ENCODE data around the gene NAGPA. TPM values are rescaled to one million over a fixed set of nuclear protein-coding genes. Genes with fewer than 3 reads are reported as not detected.
A peak's percentile ranks its signal among the peaks of the same experiment; 100 is the strongest.

NAGPA gene
- total RNA-seq, 2 donors from 2014 or later: 12.7 to 14.0 TPM

- TF ChIP-seq CTCF (conservative IDR thresholded peaks at IDR 0.05): no peak
- Histone ChIP-seq H3K36me3 (ENCODE audit: control insufficient read depth, insufficient read depth, low read length) (peaks cover 22% of the 10 kb centered on the region), H3K27ac (ENCODE audit: low read depth, low read length) (no peak overlapping the region), H3K9me3 (ENCODE audit: control insufficient read depth, low read length) (no peaks in the 10 kb centered on the region), H3K4me3 (ENCODE audit: low read length) (no peak overlapping the region), H3K4me1 (ENCODE audit: control insufficient read depth, insufficient read depth, low read length) (no peaks in the 10 kb centered on the region), H3K9ac (ENCODE audit: extremely low read depth, low read length, poor library complexity, severe bottlenecking) (no peak overlapping the region), H3K27me3 (ENCODE audit: control insufficient read depth, insufficient read depth, low read length, poor library complexity, severe bottlenecking) (no peaks in the 10 kb centered on the region)
- Mint-ChIP-seq H3K4me1 (no peaks in the 10 kb centered on the region), H3K27me3 (ENCODE audit: insufficient read depth) (peaks cover 2% of the 10 kb centered on the region), H3K9me3 (no peaks in the 10 kb centered on the region), H3K27ac (no peak overlapping the region), H3K4me3 (peak overlapping the region; percentile 31), H3K36me3 (ENCODE audit: low read depth) (peaks cover 37% of the 10 kb centered on the region)
- 94 to 100% methylated on average over 1 to 2 of the region's 2 CpGs for WGBS, 2 experiments (ENCODE audit: insufficient coverage in 1 of 2, insufficient read length in 1 of 2)
- no peak for DNase-seq
These were observed 39.5 kb upstream of the NAGPA start for GRCh38 chr16:5073279-5073629.

GRCh38 chr16:5072334-5073278 is 38.9 kb upstream of the NAGPA start:
- Mint-ChIP-seq H3K9me3 (no peaks in the 10 kb centered on the region), H3K27ac (peak overlapping the region; percentile 93), H3K4me1 (no peaks in the 10 kb centered on the region), H3K27me3 (ENCODE audit: insufficient read depth) (peaks cover 2% of the 10 kb centered on the region), H3K36me3 (ENCODE audit: low read depth) (peaks cover 33% of the 10 kb centered on the region), H3K4me3 (peak overlapping the region; percentile 86)
- Histone ChIP-seq H3K4me1 (ENCODE audit: control insufficient read depth, insufficient read depth, low read length) (no peaks in the 10 kb centered on the region), H3K27me3 (ENCODE audit: control insufficient read depth, insufficient read depth, low read length, poor library complexity, severe bottlenecking) (no peaks in the 10 kb centered on the region), H3K9ac (ENCODE audit: extremely low read depth, low read length, poor library complexity, severe bottlenecking) (peak overlapping the region; percentile 85), H3K4me3 (ENCODE audit: low read length) (peak overlapping the region; percentile 86), H3K27ac (ENCODE audit: low read depth, low read length) (no peak overlapping the region), H3K9me3 (ENCODE audit: control insufficient read depth, low read length) (no peaks in the 10 kb centered on the region), H3K36me3 (ENCODE audit: control insufficient read depth, insufficient read depth, low read length) (peaks cover 22% of the 10 kb centered on the region)
- no peak for DNase-seq
- 73 to 76% methylated on average over 11 to 12 of the region's 12 CpGs for WGBS, 2 experiments (ENCODE audit: insufficient coverage in 1 of 2, insufficient read length in 1 of 2)
- TF ChIP-seq CTCF (conservative IDR thresholded peaks at IDR 0.05): no peak

- H3K36me3 Mint-ChIP-seq (ENCODE audit: low read depth): peaks cover 28% of the 10 kb centered on the region
- no peaks in the 10 kb centered on the region for H3K4me1 Mint-ChIP-seq
- H3K27ac Mint-ChIP-seq: peak within 1 kb of the TSS; percentile 93
These were observed 38.1 kb upstream of the NAGPA start, which contains the start of gene ALG1 for GRCh38 chr16:5071681-5072333. Gene ALG1, plus strand, starts transcription at chr16:5071843. Its CDS starts 7 bp downstream, at chr16:5071850.

More at GRCh38 chr16:5071681-5072333, 38.1 kb upstream of the NAGPA start, which contains the start of gene ALG1:
- Histone ChIP-seq H3K27ac (ENCODE audit: low read depth, low read length) (peak within 1 kb of the TSS; percentile 42), H3K27me3 (ENCODE audit: control insufficient read depth, insufficient read depth, low read length, poor library complexity, severe bottlenecking) (no peaks in the 10 kb centered on the region), H3K4me3 (ENCODE audit: low read length) (peak within 1 kb of the TSS; percentile 86), H3K9me3 (ENCODE audit: control insufficient read depth, low read length) (no peaks in the 10 kb centered on the region), H3K9ac (ENCODE audit: extremely low read depth, low read length, poor library complexity, severe bottlenecking) (peak within 1 kb of the TSS; percentile 85), H3K4me1 (ENCODE audit: control insufficient read depth, insufficient read depth, low read length) (no peaks in the 10 kb centered on the region), H3K36me3 (ENCODE audit: control insufficient read depth, insufficient read depth, low read length) (peaks cover 18% of the 10 kb centered on the region)
- no peaks in the 10 kb centered on the region for H3K9me3 Mint-ChIP-seq
- 2 to 6% methylated on average over 22 to 53 of the region's 53 CpGs for WGBS, 2 experiments (ENCODE audit: insufficient coverage in 1 of 2, insufficient read length in 1 of 2)
- TF ChIP-seq CTCF (conservative IDR thresholded peaks at IDR 0.05): no peak
- peaks cover 2% of the 10 kb centered on the region for H3K27me3 Mint-ChIP-seq (ENCODE audit: insufficient read depth)
- peak within 1 kb of the TSS; percentile 86 for H3K4me3 Mint-ChIP-seq
- DNase-seq: peak; percentile 94

Data from endodermal cell (in vitro differentiated cells).